ENCODE data around the gene GAB1.

Gene GAB1

GRCh38 chr4:143394739-143395453 lies 58.2 kb downstream of the GAB1 start:
- H3K9me3 ChIP-seq (ENCODE audit: low read length): no peaks in the 10 kb centered on the region
- H3K4me3 ChIP-seq (ENCODE audit: low read depth in 1 of 2, low read length in 2 of 2): no peak overlapping the region
- H3K9ac ChIP-seq (ENCODE audit: low read length): no peak overlapping the region
- H3K4me1 ChIP-seq (ENCODE audit: insufficient read depth, low read length): peaks cover 70% of the 10 kb centered on the region
- H3K27ac ChIP-seq (ENCODE audit: low read depth, low read length): no peak overlapping the region
- H3K36me3 ChIP-seq (ENCODE audit: insufficient read depth, low read length): no peaks in the 10 kb centered on the region
- H3K27me3 ChIP-seq (ENCODE audit: control insufficient read depth in 1 of 2, insufficient read depth in 2 of 2, low read length in 2 of 2): no peaks in the 10 kb centered on the region

- H3K4me1 ChIP-seq (ENCODE audit: insufficient read depth, low read length): peaks cover 52% of the 10 kb centered on the region
- no peaks in the 10 kb centered on the region for H3K36me3 ChIP-seq (ENCODE audit: insufficient read depth, low read length)
- no peak overlapping the region for H3K27ac ChIP-seq (ENCODE audit: low read depth, low read length)
- H3K4me3 ChIP-seq (ENCODE audit: low read depth in 1 of 2, low read length in 2 of 2): no peak overlapping the region
- H3K9ac ChIP-seq (ENCODE audit: low read length): no peak overlapping the region
- H3K27me3 ChIP-seq (ENCODE audit: control insufficient read depth in 1 of 2, insufficient read depth in 2 of 2, low read length in 2 of 2): no peaks in the 10 kb centered on the region
- no peaks in the 10 kb centered on the region for H3K9me3 ChIP-seq (ENCODE audit: low read length)
Observed at GRCh38 chr4:143396695-143397094, 60.0 kb downstream of the GAB1 start.

GRCh38 chr4:143397335-143397734 lies 60.7 kb downstream of the GAB1 start:
- Histone ChIP-seq H3K9me3 (ENCODE audit: low read length) (no peaks in the 10 kb centered on the region), H3K4me1 (ENCODE audit: insufficient read depth, low read length) (peaks cover 51% of the 10 kb centered on the region), H3K27ac (ENCODE audit: low read depth, low read length) (no peak overlapping the region), H3K27me3 (ENCODE audit: control insufficient read depth in 1 of 2, insufficient read depth in 2 of 2, low read length in 2 of 2) (no peaks in the 10 kb centered on the region), H3K9ac (ENCODE audit: low read length) (no peak overlapping the region), H3K4me3 (ENCODE audit: low read depth in 1 of 2, low read length in 2 of 2) (no peak overlapping the region), H3K36me3 (ENCODE audit: insufficient read depth, low read length) (no peaks in the 10 kb centered on the region)

GRCh38 chr4:143397887-143398286 lies 61.2 kb downstream of the GAB1 start:
- Histone ChIP-seq H3K36me3 (ENCODE audit: insufficient read depth, low read length) (no peaks in the 10 kb centered on the region), H3K9me3 (ENCODE audit: low read length) (no peaks in the 10 kb centered on the region), H3K4me1 (ENCODE audit: insufficient read depth, low read length) (peaks cover 51% of the 10 kb centered on the region), H3K9ac (ENCODE audit: low read length) (no peak overlapping the region), H3K27ac (ENCODE audit: low read depth, low read length) (no peak overlapping the region), H3K4me3 (ENCODE audit: low read depth in 1 of 2, low read length in 2 of 2) (no peak overlapping the region), H3K27me3 (ENCODE audit: control insufficient read depth in 1 of 2, insufficient read depth in 2 of 2, low read length in 2 of 2) (no peaks in the 10 kb centered on the region)

GRCh38 chr4:143399113-143399949 lies 62.7 kb downstream of the GAB1 start:
- H3K4me1 ChIP-seq (ENCODE audit: insufficient read depth, low read length): peaks cover 49% of the 10 kb centered on the region
- no peak overlapping the region for H3K27ac ChIP-seq (ENCODE audit: low read depth, low read length)
- H3K27me3 ChIP-seq (ENCODE audit: control insufficient read depth in 1 of 2, insufficient read depth in 2 of 2, low read length in 2 of 2): no peaks in the 10 kb centered on the region
- no peak overlapping the region for H3K9ac ChIP-seq (ENCODE audit: low read length)
- no peak overlapping the region for H3K4me3 ChIP-seq (ENCODE audit: low read depth in 1 of 2, low read length in 2 of 2)
- H3K9me3 ChIP-seq (ENCODE audit: low read length): no peaks in the 10 kb centered on the region
- H3K36me3 ChIP-seq (ENCODE audit: insufficient read depth, low read length): no peaks in the 10 kb centered on the region

GRCh38 chr4:143400082-143400481 lies 63.4 kb downstream of the GAB1 start:
- H3K4me3 ChIP-seq (ENCODE audit: low read depth in 1 of 2, low read length in 2 of 2): no peak overlapping the region
- no peak overlapping the region for H3K9ac ChIP-seq (ENCODE audit: low read length)
- peaks cover 54% of the 10 kb centered on the region for H3K4me1 ChIP-seq (ENCODE audit: insufficient read depth, low read length)
- no peaks in the 10 kb centered on the region for H3K27me3 ChIP-seq (ENCODE audit: control insufficient read depth in 1 of 2, insufficient read depth in 2 of 2, low read length in 2 of 2)
- H3K27ac ChIP-seq (ENCODE audit: low read depth, low read length): no peak overlapping the region
- H3K36me3 ChIP-seq (ENCODE audit: insufficient read depth, low read length): no peaks in the 10 kb centered on the region
- H3K9me3 ChIP-seq (ENCODE audit: low read length): no peaks in the 10 kb centered on the region

- Histone ChIP-seq H3K27me3 (ENCODE audit: control insufficient read depth in 1 of 2, insufficient read depth in 2 of 2, low read length in 2 of 2) (no peaks in the 10 kb centered on the region), H3K4me3 (ENCODE audit: low read depth in 1 of 2, low read length in 2 of 2) (no peak overlapping the region), H3K4me1 (ENCODE audit: insufficient read depth, low read length) (peaks cover 57% of the 10 kb centered on the region), H3K27ac (ENCODE audit: low read depth, low read length) (peak overlapping the region; percentile 0), H3K9me3 (ENCODE audit: low read length) (no peaks in the 10 kb centered on the region), H3K9ac (ENCODE audit: low read length) (no peak overlapping the region), H3K36me3 (ENCODE audit: insufficient read depth, low read length) (no peaks in the 10 kb centered on the region)
Observed at GRCh38 chr4:143402776-143403552, 66.3 kb downstream of the GAB1 start.

GRCh38 chr4:143403553-143403820 lies 66.8 kb downstream of the GAB1 start:
- H3K27ac ChIP-seq (ENCODE audit: low read depth, low read length): no peak overlapping the region
- no peak overlapping the region for H3K4me3 ChIP-seq (ENCODE audit: low read depth in 1 of 2, low read length in 2 of 2)
- peaks cover 59% of the 10 kb centered on the region for H3K4me1 ChIP-seq (ENCODE audit: insufficient read depth, low read length)
- H3K9me3 ChIP-seq (ENCODE audit: low read length): no peaks in the 10 kb centered on the region
- H3K27me3 ChIP-seq (ENCODE audit: control insufficient read depth in 1 of 2, insufficient read depth in 2 of 2, low read length in 2 of 2): no peaks in the 10 kb centered on the region
- no peaks in the 10 kb centered on the region for H3K36me3 ChIP-seq (ENCODE audit: insufficient read depth, low read length)
- no peak overlapping the region for H3K9ac ChIP-seq (ENCODE audit: low read length)

- Histone ChIP-seq H3K9ac (ENCODE audit: low read length) (no peak overlapping the region), H3K4me3 (ENCODE audit: low read depth in 1 of 2, low read length in 2 of 2) (no peak overlapping the region), H3K36me3 (ENCODE audit: insufficient read depth, low read length) (no peaks in the 10 kb centered on the region), H3K27ac (ENCODE audit: low read depth, low read length) (no peak overlapping the region), H3K4me1 (ENCODE audit: insufficient read depth, low read length) (peaks cover 69% of the 10 kb centered on the region), H3K9me3 (ENCODE audit: low read length) (no peaks in the 10 kb centered on the region), H3K27me3 (ENCODE audit: control insufficient read depth in 1 of 2, insufficient read depth in 2 of 2, low read length in 2 of 2) (no peaks in the 10 kb centered on the region)
Observed at GRCh38 chr4:143404555-143404954, 67.9 kb downstream of the GAB1 start.

- no peak overlapping the region for H3K27ac ChIP-seq (ENCODE audit: low read depth, low read length)
- H3K9me3 ChIP-seq (ENCODE audit: low read length): no peaks in the 10 kb centered on the region
- peaks cover 73% of the 10 kb centered on the region for H3K4me1 ChIP-seq (ENCODE audit: insufficient read depth, low read length)
- H3K36me3 ChIP-seq (ENCODE audit: insufficient read depth, low read length): no peaks in the 10 kb centered on the region
- H3K4me3 ChIP-seq (ENCODE audit: low read depth in 1 of 2, low read length in 2 of 2): no peak overlapping the region
- no peaks in the 10 kb centered on the region for H3K27me3 ChIP-seq (ENCODE audit: control insufficient read depth in 1 of 2, insufficient read depth in 2 of 2, low read length in 2 of 2)
- H3K9ac ChIP-seq (ENCODE audit: low read length): no peak overlapping the region
Observed at GRCh38 chr4:143405075-143405730, 68.5 kb downstream of the GAB1 start.

GRCh38 chr4:143406523-143406922 lies 69.8 kb downstream of the GAB1 start:
- H3K27me3 ChIP-seq (ENCODE audit: control insufficient read depth in 1 of 2, insufficient read depth in 2 of 2, low read length in 2 of 2): no peaks in the 10 kb centered on the region
- no peak overlapping the region for H3K9ac ChIP-seq (ENCODE audit: low read length)
- peaks cover 86% of the 10 kb centered on the region for H3K4me1 ChIP-seq (ENCODE audit: insufficient read depth, low read length)
- no peaks in the 10 kb centered on the region for H3K36me3 ChIP-seq (ENCODE audit: insufficient read depth, low read length)
- H3K27ac ChIP-seq (ENCODE audit: low read depth, low read length): peak overlapping the region; percentile 44
- H3K4me3 ChIP-seq (ENCODE audit: low read depth in 1 of 2, low read length in 2 of 2): peak overlapping the region in 1 of 2 donors; percentile 40
- no peaks in the 10 kb centered on the region for H3K9me3 ChIP-seq (ENCODE audit: low read length)

All from muscle layer of colon (tissue), 2 donors.